A549 (cell line): ENCODE results near the gene FREM1. TPM values are rescaled to one million over a fixed set of nuclear protein-coding genes. Genes with fewer than 3 reads are reported as not detected.

Experiments
- ATAC-seq, 2 experiments: fragments of 200-7000 bp in 1 of 2; fragments of >200 bp in 1 of 2; cut with Nextera tagmentation in 1 of 2; cut with Tn5 transposase in 1 of 2; 3 replicates each; pipeline versions ENCODE4 v1.8.0 to v1.9.1; 2018 to 2020; ENCODE audit warnings: mild to moderate bottlenecking in 1 of 2, moderate library complexity in 1 of 2
- CTCF ChIA-PET: fragments of 300-600 bp; sonication (Branson Sonifier 250); formaldehyde crosslinking; extraction: SDS; loops from one replicate; lab custom pipeline; 2021; ENCODE audit warnings: antibody characterized with exemption, inconsistent platforms; lab: Yijun Ruan, JAX
- POLR2A ChIA-PET: fragments of 350-600 bp; formaldehyde crosslinking; extraction: SDS; loops from one replicate; lab custom pipeline; 2021; ENCODE audit warnings: antibody characterized with exemption, inconsistent platforms; lab: Yijun Ruan, JAX
- DNase-seq, 2 experiments: peaks; one replicate each; pipeline versions ENCODE4 v3.0.0 to v3.0.0-alpha.2; 2011 to 2016; ENCODE audit warnings: low read depth in 1 of 2, low spot score in 1 of 2
- FAIRE-seq: peaks from 2 replicates; lab custom pipeline; 2011; peaks lifted over from hg19 to GRCh38; lab: Jason Lieb, UNC
- H3K27ac ChIP-seq, 2 experiments: fragments of >200 bp; sonication (Bioruptor Twin); formaldehyde crosslinking; 3 replicates each; pipeline ENCODE4 v1.5.1; 2016 to 2017
- H3K4me1 ChIP-seq: fragments of >200 bp; sonication (Bioruptor Twin); formaldehyde crosslinking; 3 replicates; pipeline ENCODE4 v1.6.1; 2016
- H3K4me2 ChIP-seq: fragments of >200 bp; sonication (Bioruptor Twin); formaldehyde crosslinking; 3 replicates; pipeline ENCODE4 v1.6.1; 2016
- H3K4me3 ChIP-seq: fragments of >200 bp; sonication (Bioruptor Twin); formaldehyde crosslinking; 3 replicates; pipeline ENCODE4 v1.5.1; 2016
- H3K9me3 ChIP-seq: fragments of >200 bp; sonication (Bioruptor Twin); formaldehyde crosslinking; 3 replicates; pipeline ENCODE4 v1.6.1; 2016
- BHLHE40 ChIP-seq: IDR thresholded peaks from 2 replicates; pipeline ENCODE4 v1.6.1; 2012; ENCODE audit warnings: low read depth, low read length, inconsistent platforms
- CBX8 ChIP-seq: fragments of 200-600 bp; sonication (generic); IDR thresholded peaks from 2 replicates; pipeline ENCODE4 v1.6.1; 2016
- EHF ChIP-seq: fragments of 250-450 bp; sonication (Bioruptor Pico); IDR thresholded peaks from 2 replicates; pipeline ENCODE4 v1.5.0; 2020; ENCODE audit warnings: mild to moderate bottlenecking
- FOSB ChIP-seq: fragments of 250-450 bp; sonication (Bioruptor Pico); IDR thresholded peaks from 2 replicates; pipeline ENCODE4 v1.5.0; 2020; ENCODE audit warnings: mild to moderate bottlenecking, moderate library complexity
- FOSL2 ChIP-seq, 2 experiments: fragments of 450-650 bp in 1 of 2; fragments of >200 bp in 1 of 2; sonication (Bioruptor Twin) in 1 of 2; formaldehyde crosslinking; IDR thresholded peaks; 2 replicates each; pipeline versions ENCODE4 v1.5.0 to v1.6.1; 2016 to 2020; ENCODE audit warnings: mild to moderate bottlenecking in 1 of 2, moderate library complexity in 1 of 2
- FOXS1 ChIP-seq: fragments of 250-450 bp; sonication (Bioruptor Pico); IDR thresholded peaks from 2 replicates; pipeline ENCODE4 v1.5.0; 2020; ENCODE audit warnings: mild to moderate bottlenecking, moderate library complexity
- GATA3 ChIP-seq: IDR thresholded peaks from 2 replicates; pipeline ENCODE4 v1.6.1; 2012; ENCODE audit warnings: borderline replicate concordance
- HEYL ChIP-seq: fragments of 250-450 bp; sonication (Bioruptor Pico); IDR thresholded peaks from 2 replicates; pipeline ENCODE4 v1.8.0; 2021; ENCODE audit warnings: mild to moderate bottlenecking, moderate library complexity
- HOXA7 ChIP-seq: fragments of 250-450 bp; sonication (Bioruptor Pico); IDR thresholded peaks from 2 replicates; pipeline ENCODE4 v1.5.0; 2020; ENCODE audit warnings: mild to moderate bottlenecking, moderate library complexity
- HOXB13 ChIP-seq: fragments of 250-450 bp; sonication (Bioruptor Pico); IDR thresholded peaks from 2 replicates; pipeline ENCODE4 v1.5.0; 2020; ENCODE audit warnings: low read depth, mild to moderate bottlenecking, moderate library complexity
- HOXB5 ChIP-seq: fragments of 250-450 bp; sonication (Bioruptor Pico); IDR thresholded peaks from 2 replicates; pipeline ENCODE4 v1.5.0; 2020; ENCODE audit warnings: mild to moderate bottlenecking, moderate library complexity
- KDM1A ChIP-seq: fragments of 200-600 bp; sonication (generic); IDR thresholded peaks from 2 replicates; pipeline ENCODE4 v1.6.1; 2016; ENCODE audit warnings: low read depth, mild to moderate bottlenecking
- MAZ ChIP-seq: fragments of 150-350 bp; IDR thresholded peaks from 2 replicates; pipeline ENCODE4 v1.6.1; 2014; ENCODE audit warnings: antibody characterized with exemption, low read depth, low read length, borderline replicate concordance
- NPAS2 ChIP-seq: fragments of 250-450 bp; sonication (Bioruptor Pico); IDR thresholded peaks from 2 replicates; pipeline ENCODE4 v1.8.0; 2022; ENCODE audit warnings: mild to moderate bottlenecking, moderate library complexity, borderline replicate concordance
- PHF8 ChIP-seq: fragments of 200-600 bp; sonication (generic); IDR thresholded peaks from 2 replicates; pipeline ENCODE4 v1.6.1; 2016; ENCODE audit warnings: low read depth, mild to moderate bottlenecking, antibody characterized with exemption, moderate library complexity, borderline replicate concordance
- POLR2A ChIP-seq: IDR thresholded peaks from 2 replicates; pipeline ENCODE4 v1.6.1; 2012; ENCODE audit warnings: mild to moderate bottlenecking, low read length
- RAD21 ChIP-seq, 2 experiments: fragments of >200 bp in 1 of 2; sonication (Bioruptor Twin) in 1 of 2; formaldehyde crosslinking in 1 of 2; IDR thresholded peaks in 1 of 2; conservative IDR thresholded peaks in 1 of 2; 2 replicates in 1 of 2; 3 replicates in 1 of 2; pipeline ENCODE4 v1.6.1; 2012 to 2018; ENCODE audit warnings: inconsistent platforms in 1 of 2
- RARB ChIP-seq: fragments of 250-450 bp; sonication (Bioruptor Pico); IDR thresholded peaks from 2 replicates; pipeline ENCODE4 v1.8.0; 2021; ENCODE audit warnings: mild to moderate bottlenecking, moderate library complexity
- RNF2 ChIP-seq: fragments of 200-600 bp; sonication (generic); IDR thresholded peaks from 2 replicates; pipeline ENCODE4 v1.6.1; 2016; ENCODE audit warnings: low read depth, mild to moderate bottlenecking, antibody characterized with exemption, moderate library complexity, borderline replicate concordance
- ZFP36 ChIP-seq: fragments of 450-650 bp; IDR thresholded peaks from 2 replicates; pipeline ENCODE4 v1.6.1; 2014; ENCODE audit warnings: borderline replicate concordance; ENCODE audit not compliant: partially characterized antibody
- WGBS: methylation state at CpG from one replicate; pipeline ENCODE4 v1.1.6; 2017; ENCODE audit errors: missing lambda C conversion rate; 5-methylcytosine and 5-hydroxymethylcytosine counted together
- polyA plus RNA-seq, 4 experiments: library from polyadenylated mRNA; depleted of rRNA in 3 of 4; stranded (reverse); fragments of >200 nt; fragmentation: RNase III in 1 of 4; extraction: RNeasy Plus Mini Kit Qiagen cat#74134 plus additional on column Dnase treatment in 1 of 4; gene quantifications; 2 replicates in 3 of 4; 3 replicates in 1 of 4; pipeline ENCODE4 v1.2.3, GENCODE V29; 2011 to 2017
- TF ChIP-seq, protein P1 (sequence below): fragments of 250-450 bp; sonication (Bioruptor Pico); IDR thresholded peaks from 2 replicates; pipeline ENCODE4 v1.5.0; 2020; ENCODE audit warnings: low read depth, mild to moderate bottlenecking, moderate library complexity
- TF ChIP-seq, protein P2 (sequence below): fragments of 150-350 bp; IDR thresholded peaks from 2 replicates; pipeline ENCODE4 v1.6.1; 2014; ENCODE audit warnings: low read depth, mild to moderate bottlenecking, low read length
- TF ChIP-seq, protein P3 (sequence below): fragments of 450-650 bp; IDR thresholded peaks from 2 replicates; pipeline ENCODE4 v1.6.1; 2014; ENCODE audit warnings: antibody characterized with exemption
- TF ChIP-seq, protein P4 (sequence below): fragments of >200 bp; sonication (Bioruptor Twin); formaldehyde crosslinking; IDR thresholded peaks from 2 replicates; pipeline ENCODE4 v1.6.1; 2016
- TF ChIP-seq, protein P5 (sequence below): fragments of 250-450 bp; sonication (Bioruptor Pico); IDR thresholded peaks from 2 replicates; pipeline ENCODE4 v1.5.0; 2021; ENCODE audit warnings: mild to moderate bottlenecking, moderate library complexity, borderline replicate concordance
- TF ChIP-seq, protein P6 (sequence below): IDR thresholded peaks from 2 replicates; pipeline ENCODE4 v1.6.1; 2012; ENCODE audit warnings: low read depth, borderline replicate concordance

The FREM1 gene
- polyA plus RNA-seq, 2 of the 4 experiments (the other 2 are of a cell fraction): not detected

DNA sequence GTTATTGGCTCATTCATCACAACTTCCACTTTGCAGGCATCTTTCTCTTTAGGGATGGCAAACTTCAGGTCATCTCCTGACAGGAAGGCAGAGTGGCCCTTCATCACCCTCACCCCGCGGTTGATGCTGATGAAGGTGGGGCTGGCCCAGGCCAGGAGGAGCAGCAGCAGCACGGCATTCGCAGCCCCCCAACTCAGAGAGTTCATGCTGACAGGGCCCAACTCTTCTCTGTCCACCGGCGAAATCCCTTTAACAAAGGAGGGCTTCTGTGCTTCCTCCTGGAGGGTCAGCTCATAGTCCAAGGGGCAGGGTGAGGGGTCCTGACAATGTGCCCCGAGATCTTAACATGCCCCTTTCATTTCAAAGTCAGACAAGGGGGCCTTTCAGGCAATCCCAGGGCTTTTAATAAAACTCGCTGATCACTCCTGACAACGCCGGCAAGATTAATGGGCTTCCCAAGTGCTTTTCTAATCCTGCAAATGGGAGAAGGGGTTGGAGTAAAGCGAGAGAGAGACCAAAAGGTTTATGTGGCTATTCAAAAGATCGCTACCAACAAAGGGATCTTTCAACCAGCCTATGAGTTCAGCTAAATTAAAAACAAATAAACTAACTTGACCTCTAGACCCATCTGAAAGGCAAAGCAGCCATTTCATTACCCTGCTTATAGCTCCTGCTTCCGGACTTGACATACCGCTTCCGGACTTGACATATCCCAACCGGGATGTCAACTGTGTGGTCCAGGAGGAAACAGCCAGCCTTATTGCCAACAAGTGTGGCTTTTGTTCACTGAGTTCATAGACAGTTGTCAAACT is 41.2 kb downstream of the FREM1 start:
- WGBS: 45% methylated on average over 16 of the region's 16 CpGs
- CTCF ChIA-PET: no interaction called here
- DNase-seq (no peak), FAIRE-seq (no peak), ATAC-seq (no peak)
- no peak overlapping the region for H3K4me2 ChIP-seq
- H3K4me1 ChIP-seq: no peaks in the 10 kb centered on the region
- TF ChIP-seq GATA3 (no peak), FOXS1 (CRISPR knock-in tag) (no peak), HOXB13 (CRISPR knock-in tag) (no peak), HOXA7 (CRISPR knock-in tag) (no peak), NPAS2 (no peak), RAD21 (conservative IDR thresholded peaks at IDR 0.05 in 1 of 2, IDR thresholded peaks at IDR 0.05 in 1 of 2) (no peak), FOSB (no peak)
- TF ChIP-seq, protein P1, sequence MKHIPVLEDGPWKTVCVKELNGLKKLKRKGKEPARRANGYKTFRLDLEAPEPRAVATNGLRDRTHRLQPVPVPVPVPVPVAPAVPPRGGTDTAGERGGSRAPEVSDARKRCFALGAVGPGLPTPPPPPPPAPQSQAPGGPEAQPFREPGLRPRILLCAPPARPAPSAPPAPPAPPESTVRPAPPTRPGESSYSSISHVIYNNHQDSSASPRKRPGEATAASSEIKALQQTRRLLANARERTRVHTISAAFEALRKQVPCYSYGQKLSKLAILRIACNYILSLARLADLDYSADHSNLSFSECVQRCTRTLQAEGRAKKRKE (CRISPR knock-in tag): no peak
- TF ChIP-seq, protein P2, sequence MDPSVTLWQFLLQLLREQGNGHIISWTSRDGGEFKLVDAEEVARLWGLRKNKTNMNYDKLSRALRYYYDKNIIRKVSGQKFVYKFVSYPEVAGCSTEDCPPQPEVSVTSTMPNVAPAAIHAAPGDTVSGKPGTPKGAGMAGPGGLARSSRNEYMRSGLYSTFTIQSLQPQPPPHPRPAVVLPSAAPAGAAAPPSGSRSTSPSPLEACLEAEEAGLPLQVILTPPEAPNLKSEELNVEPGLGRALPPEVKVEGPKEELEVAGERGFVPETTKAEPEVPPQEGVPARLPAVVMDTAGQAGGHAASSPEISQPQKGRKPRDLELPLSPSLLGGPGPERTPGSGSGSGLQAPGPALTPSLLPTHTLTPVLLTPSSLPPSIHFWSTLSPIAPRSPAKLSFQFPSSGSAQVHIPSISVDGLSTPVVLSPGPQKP: no peak
- TF ChIP-seq, all 56 proteins: peak for 0
- no peak overlapping the region for H3K27ac ChIP-seq
- H3K4me3 ChIP-seq: no peak overlapping the region
- no peaks in the 10 kb centered on the region for H3K9me3 ChIP-seq
- POLR2A ChIA-PET: no interaction called here

DNA sequence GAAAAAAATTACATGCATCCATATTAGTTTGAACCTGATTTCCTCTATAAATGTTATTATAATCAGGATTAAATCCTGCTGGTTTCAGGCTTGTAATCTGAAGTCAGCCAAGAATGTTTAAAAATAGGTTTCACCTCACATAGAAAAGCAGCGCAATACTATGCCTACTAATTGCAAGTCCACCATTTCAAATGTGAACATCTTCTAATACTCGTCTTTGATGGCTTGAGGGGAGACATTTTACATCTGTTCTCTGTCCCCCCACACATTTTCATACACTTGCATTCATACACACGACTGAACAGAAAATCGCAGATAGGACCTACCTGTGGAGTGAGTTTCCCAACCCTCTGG is 41.8 kb downstream of the FREM1 start:
- H3K9me3 ChIP-seq: no peaks in the 10 kb centered on the region
- 11% methylated on average over 4 of the region's 4 CpGs for WGBS
- POLR2A ChIA-PET: no interaction called here
- DNase-seq (no peak), ATAC-seq (no peak), FAIRE-seq (no peak)
- CTCF ChIA-PET: no interaction called here
- no peaks in the 10 kb centered on the region for H3K4me1 ChIP-seq
- H3K4me3 ChIP-seq: no peak overlapping the region
- no peak for TF ChIP-seq RNF2
- TF ChIP-seq, protein P3, sequence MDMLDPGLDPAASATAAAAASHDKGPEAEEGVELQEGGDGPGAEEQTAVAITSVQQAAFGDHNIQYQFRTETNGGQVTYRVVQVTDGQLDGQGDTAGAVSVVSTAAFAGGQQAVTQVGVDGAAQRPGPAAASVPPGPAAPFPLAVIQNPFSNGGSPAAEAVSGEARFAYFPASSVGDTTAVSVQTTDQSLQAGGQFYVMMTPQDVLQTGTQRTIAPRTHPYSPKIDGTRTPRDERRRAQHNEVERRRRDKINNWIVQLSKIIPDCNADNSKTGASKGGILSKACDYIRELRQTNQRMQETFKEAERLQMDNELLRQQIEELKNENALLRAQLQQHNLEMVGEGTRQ: no peak
- TF ChIP-seq MAZ: no peak
- TF ChIP-seq BHLHE40: no peak
- no peak for TF ChIP-seq ZFP36
- TF ChIP-seq, protein P4, sequence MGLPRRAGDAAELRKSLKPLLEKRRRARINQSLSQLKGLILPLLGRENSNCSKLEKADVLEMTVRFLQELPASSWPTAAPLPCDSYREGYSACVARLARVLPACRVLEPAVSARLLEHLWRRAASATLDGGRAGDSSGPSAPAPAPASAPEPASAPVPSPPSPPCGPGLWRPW: no peak
- H3K4me2 ChIP-seq: no peak overlapping the region
- H3K27ac ChIP-seq: no peak overlapping the region

DNA sequence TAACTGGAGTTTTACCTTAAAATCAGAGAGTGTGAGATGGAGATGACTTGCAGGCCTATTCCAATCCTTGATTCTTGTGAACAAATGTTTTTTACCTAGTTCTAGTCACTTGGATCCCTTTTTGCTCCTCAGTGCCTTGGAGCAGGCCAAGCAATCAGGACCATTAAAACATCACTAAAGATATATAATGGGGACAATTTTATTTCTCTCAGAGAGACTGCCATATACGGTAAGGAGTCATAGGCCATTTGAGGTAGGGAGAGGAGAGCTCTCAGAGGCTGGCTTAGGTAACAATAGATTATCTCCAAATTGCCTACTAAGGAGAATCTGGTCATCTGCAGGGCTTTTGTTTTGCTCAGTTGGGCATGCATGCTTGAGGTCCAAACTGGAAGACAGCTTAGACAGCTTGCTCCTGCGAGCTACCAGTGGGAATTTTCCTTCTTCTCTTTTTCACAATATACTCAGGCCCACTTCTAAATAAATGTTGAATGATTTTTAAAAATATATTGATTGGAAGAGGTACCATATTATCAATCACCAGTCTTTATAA is 44.0 kb downstream of the FREM1 start:
- ATAC-seq (no peak), FAIRE-seq (no peak), DNase-seq (no peak)
- no peak overlapping the region for H3K4me3 ChIP-seq
- H3K4me2 ChIP-seq: no peak overlapping the region
- no peaks in the 10 kb centered on the region for H3K4me1 ChIP-seq
- H3K9me3 ChIP-seq: no peaks in the 10 kb centered on the region
- 38% methylated on average over 2 of the region's 2 CpGs for WGBS
- ChIA-PET POLR2A (no interaction called here), CTCF (no interaction called here)
- H3K27ac ChIP-seq: no peak overlapping the region
- TF ChIP-seq PHF8 (no peak), EHF (no peak), POLR2A (no peak), GATA3 (no peak), KDM1A (no peak), HEYL (CRISPR knock-in tag) (no peak), HOXB13 (CRISPR knock-in tag) (no peak), CBX8 (no peak), FOSL2 (IDR thresholded peaks at IDR 0.05) (no peak), FOSL2 (CRISPR knock-in tag; IDR thresholded peaks at IDR 0.05) (no peak), HOXB5 (no peak), RARB (CRISPR knock-in tag) (no peak)
- TF ChIP-seq, protein P3: no peak
- TF ChIP-seq, protein P5, sequence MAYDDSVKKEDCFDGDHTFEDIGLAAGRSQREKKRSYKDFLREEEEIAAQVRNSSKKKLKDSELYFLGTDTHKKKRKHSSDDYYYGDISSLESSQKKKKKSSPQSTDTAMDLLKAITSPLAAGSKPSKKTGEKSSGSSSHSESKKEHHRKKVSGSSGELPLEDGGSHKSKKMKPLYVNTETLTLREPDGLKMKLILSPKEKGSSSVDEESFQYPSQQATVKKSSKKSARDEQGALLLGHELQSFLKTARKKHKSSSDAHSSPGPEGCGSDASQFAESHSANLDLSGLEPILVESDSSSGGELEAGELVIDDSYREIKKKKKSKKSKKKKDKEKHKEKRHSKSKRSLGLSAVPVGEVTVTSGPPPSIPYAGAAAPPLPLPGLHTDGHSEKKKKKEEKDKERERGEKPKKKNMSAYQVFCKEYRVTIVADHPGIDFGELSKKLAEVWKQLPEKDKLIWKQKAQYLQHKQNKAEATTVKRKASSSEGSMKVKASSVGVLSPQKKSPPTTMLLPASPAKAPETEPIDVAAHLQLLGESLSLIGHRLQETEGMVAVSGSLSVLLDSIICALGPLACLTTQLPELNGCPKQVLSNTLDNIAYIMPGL (CRISPR knock-in tag): no peak
- TF ChIP-seq, protein P6, sequence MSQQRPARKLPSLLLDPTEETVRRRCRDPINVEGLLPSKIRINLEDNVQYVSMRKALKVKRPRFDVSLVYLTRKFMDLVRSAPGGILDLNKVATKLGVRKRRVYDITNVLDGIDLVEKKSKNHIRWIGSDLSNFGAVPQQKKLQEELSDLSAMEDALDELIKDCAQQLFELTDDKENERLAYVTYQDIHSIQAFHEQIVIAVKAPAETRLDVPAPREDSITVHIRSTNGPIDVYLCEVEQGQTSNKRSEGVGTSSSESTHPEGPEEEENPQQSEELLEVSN: no peak
